Suprapubic skin (tissue), 3 donors: ENCODE measurements around the gene SLC6A12.

Experiments
- POLR2A ChIP-seq, 2 donors: fragments of 450-650 bp; IDR thresholded peaks; one replicate each; pipeline ENCODE4 v1.6.1; 2017; ENCODE audit warnings: antibody characterized with exemption in 2 of 2, mild to moderate bottlenecking in 2 of 2, moderate library complexity in 2 of 2
- TF ChIP-seq, protein P1 (sequence below), 2 donors: fragments of 200-600 bp in 1 of 2; fragments of 450-650 bp in 1 of 2; sonication (generic) in 1 of 2; IDR thresholded peaks; one replicate each; pipeline ENCODE4 v1.5.1; 2016 to 2019; ENCODE audit warnings: antibody characterized with exemption in 2 of 2, mild to moderate bottlenecking in 1 of 2, moderate library complexity in 1 of 2

DNA sequence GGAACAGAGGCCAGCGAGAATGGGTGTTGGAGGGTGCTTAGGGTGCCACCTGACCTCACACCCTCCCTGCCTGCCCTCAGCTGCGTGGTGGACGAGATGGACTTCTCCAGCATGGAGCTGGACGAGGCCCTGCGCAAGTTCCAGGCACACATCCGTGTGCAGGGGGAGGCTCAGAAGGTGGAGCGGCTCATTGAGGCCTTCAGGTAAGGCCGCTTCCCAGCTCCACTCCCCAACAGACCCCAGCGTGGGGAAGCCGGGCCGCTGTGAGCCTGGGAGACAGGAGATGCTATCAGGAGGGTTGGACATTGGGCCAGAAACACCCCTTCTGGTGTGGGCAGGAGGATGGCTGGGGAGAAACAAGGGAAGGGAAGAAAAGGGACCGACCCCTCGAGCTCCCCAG, 57.0 kb downstream of the SLC6A12 start:
- TF ChIP-seq, protein P1, sequence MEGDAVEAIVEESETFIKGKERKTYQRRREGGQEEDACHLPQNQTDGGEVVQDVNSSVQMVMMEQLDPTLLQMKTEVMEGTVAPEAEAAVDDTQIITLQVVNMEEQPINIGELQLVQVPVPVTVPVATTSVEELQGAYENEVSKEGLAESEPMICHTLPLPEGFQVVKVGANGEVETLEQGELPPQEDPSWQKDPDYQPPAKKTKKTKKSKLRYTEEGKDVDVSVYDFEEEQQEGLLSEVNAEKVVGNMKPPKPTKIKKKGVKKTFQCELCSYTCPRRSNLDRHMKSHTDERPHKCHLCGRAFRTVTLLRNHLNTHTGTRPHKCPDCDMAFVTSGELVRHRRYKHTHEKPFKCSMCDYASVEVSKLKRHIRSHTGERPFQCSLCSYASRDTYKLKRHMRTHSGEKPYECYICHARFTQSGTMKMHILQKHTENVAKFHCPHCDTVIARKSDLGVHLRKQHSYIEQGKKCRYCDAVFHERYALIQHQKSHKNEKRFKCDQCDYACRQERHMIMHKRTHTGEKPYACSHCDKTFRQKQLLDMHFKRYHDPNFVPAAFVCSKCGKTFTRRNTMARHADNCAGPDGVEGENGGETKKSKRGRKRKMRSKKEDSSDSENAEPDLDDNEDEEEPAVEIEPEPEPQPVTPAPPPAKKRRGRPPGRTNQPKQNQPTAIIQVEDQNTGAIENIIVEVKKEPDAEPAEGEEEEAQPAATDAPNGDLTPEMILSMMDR (IDR thresholded peaks at IDR 0.05), result no peak
- no peak for TF ChIP-seq POLR2A (IDR thresholded peaks at IDR 0.05)
